Uterus (tissue), 2 donors: ENCODE measurements around the gene TMEM218.

Source experiments
- POLR2A ChIP-seq, 2 donors: fragments of 450-650 bp; IDR thresholded peaks; one replicate each; pipeline ENCODE4 v1.6.1; 2016; ENCODE audit warnings: antibody characterized with exemption in 2 of 2, mild to moderate bottlenecking in 1 of 2, moderate library complexity in 1 of 2
- TF ChIP-seq, protein P1 (sequence below), 4 experiments: fragments of 200-600 bp in 2 of 4; fragments of 450-650 bp in 2 of 4; sonication (generic) in 2 of 4; IDR thresholded peaks; one replicate each; pipeline ENCODE4 v1.5.1; 2016 to 2019; ENCODE audit warnings: antibody characterized with exemption in 4 of 4, mild to moderate bottlenecking in 2 of 4, moderate library complexity in 1 of 4

GRCh38 chr11:125093502-125093901 lies 17.9 kb downstream of the TMEM218 start:
- TF ChIP-seq, protein P1, sequence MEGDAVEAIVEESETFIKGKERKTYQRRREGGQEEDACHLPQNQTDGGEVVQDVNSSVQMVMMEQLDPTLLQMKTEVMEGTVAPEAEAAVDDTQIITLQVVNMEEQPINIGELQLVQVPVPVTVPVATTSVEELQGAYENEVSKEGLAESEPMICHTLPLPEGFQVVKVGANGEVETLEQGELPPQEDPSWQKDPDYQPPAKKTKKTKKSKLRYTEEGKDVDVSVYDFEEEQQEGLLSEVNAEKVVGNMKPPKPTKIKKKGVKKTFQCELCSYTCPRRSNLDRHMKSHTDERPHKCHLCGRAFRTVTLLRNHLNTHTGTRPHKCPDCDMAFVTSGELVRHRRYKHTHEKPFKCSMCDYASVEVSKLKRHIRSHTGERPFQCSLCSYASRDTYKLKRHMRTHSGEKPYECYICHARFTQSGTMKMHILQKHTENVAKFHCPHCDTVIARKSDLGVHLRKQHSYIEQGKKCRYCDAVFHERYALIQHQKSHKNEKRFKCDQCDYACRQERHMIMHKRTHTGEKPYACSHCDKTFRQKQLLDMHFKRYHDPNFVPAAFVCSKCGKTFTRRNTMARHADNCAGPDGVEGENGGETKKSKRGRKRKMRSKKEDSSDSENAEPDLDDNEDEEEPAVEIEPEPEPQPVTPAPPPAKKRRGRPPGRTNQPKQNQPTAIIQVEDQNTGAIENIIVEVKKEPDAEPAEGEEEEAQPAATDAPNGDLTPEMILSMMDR (IDR thresholded peaks at IDR 0.05), result no peak
- TF ChIP-seq POLR2A (IDR thresholded peaks at IDR 0.05), result no peak
